ENCODE measurements around the gene RHBDD1. TPM values are rescaled to one million over a fixed set of nuclear protein-coding genes. Genes with fewer than 3 reads are reported as not detected.

RHBDD1 gene
- total and polyA plus RNA-seq, 2 donors from 2014 or later: 8.3 to 49.9 TPM

DNA sequence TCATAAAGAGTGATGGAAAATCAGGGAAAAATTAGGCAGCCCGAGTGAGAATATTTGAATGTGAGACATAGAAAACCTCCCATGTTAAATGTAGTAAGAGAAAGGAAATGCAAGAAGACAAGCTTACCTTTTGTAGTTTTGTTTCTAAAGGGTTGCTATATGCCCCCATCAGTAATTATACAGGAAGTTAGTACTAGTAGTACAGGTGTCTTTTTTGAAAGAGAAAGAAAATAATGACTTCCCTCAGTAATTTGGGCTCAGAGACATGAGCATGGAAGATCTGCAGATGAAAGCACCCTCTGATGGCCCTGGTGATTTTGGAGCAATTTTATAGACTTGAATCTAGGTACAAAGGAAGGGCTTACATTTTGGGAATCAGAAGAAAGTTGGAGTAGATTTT lies 80.8 kb downstream of the RHBDD1 start:
- FAIRE-seq (no peak), DNase-seq (no peak)
- no peaks in the 10 kb centered on the region for H3K9me3 ChIP-seq (ENCODE audit: control insufficient read depth in 2 of 3, insufficient read depth in 1 of 3, low read length in 3 of 3)
- no peak overlapping the region for H3K27ac ChIP-seq (ENCODE audit: low read depth in 2 of 2, low read length in 2 of 2)
- no peak overlapping the region for H3K9ac ChIP-seq (ENCODE audit: low read length in 3 of 3)
- no peaks in the 10 kb centered on the region for H3K4me1 ChIP-seq (ENCODE audit: control insufficient read depth in 2 of 3, insufficient read depth in 2 of 3, low read depth in 1 of 3, low read length in 3 of 3)
- TF ChIP-seq, protein P1, sequence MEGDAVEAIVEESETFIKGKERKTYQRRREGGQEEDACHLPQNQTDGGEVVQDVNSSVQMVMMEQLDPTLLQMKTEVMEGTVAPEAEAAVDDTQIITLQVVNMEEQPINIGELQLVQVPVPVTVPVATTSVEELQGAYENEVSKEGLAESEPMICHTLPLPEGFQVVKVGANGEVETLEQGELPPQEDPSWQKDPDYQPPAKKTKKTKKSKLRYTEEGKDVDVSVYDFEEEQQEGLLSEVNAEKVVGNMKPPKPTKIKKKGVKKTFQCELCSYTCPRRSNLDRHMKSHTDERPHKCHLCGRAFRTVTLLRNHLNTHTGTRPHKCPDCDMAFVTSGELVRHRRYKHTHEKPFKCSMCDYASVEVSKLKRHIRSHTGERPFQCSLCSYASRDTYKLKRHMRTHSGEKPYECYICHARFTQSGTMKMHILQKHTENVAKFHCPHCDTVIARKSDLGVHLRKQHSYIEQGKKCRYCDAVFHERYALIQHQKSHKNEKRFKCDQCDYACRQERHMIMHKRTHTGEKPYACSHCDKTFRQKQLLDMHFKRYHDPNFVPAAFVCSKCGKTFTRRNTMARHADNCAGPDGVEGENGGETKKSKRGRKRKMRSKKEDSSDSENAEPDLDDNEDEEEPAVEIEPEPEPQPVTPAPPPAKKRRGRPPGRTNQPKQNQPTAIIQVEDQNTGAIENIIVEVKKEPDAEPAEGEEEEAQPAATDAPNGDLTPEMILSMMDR (IDR thresholded peaks at IDR 0.05; ENCODE audit: borderline replicate concordance, extremely low read depth, insufficient read depth): no peak
- intact Hi-C loops (cut with DNase I): no loop called here
- H3K36me3 ChIP-seq (ENCODE audit: control insufficient read depth in 2 of 3, insufficient read depth in 3 of 3, low read length in 3 of 3): no peaks in the 10 kb centered on the region
- no peaks in the 10 kb centered on the region for H3K27me3 ChIP-seq (ENCODE audit: control insufficient read depth, insufficient read depth, low read length)
- H3K4me3 ChIP-seq (ENCODE audit: low read length in 3 of 3): no peak overlapping the region

DNA sequence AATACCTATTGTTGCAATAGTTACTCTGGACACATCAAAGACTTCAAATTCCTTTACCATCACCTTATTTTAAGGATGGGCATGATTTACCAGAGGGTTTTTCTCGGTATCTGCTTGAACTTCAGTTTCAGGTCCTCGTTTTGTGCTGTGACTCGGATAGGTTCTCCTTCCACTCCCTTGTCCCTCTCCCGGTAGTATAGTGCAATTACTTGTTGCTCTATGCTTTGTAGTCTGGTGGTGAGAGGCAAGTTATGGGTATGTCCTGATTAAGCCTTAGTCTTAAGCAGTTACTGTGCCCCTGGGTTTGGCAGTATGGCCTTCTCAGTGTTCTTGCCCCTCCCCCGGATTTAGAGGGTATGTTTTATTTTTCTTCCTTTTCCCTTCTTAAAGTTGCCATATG lies 96.6 kb downstream of the RHBDD1 start:
- Histone ChIP-seq H3K4me1 (ENCODE audit: control insufficient read depth in 2 of 3, insufficient read depth in 2 of 3, low read depth in 1 of 3, low read length in 3 of 3) (no peaks in the 10 kb centered on the region), H3K9me3 (ENCODE audit: control insufficient read depth in 2 of 3, insufficient read depth in 1 of 3, low read length in 3 of 3) (no peaks in the 10 kb centered on the region), H3K27ac (ENCODE audit: low read depth in 2 of 2, low read length in 2 of 2) (no peak overlapping the region), H3K9ac (ENCODE audit: low read length in 3 of 3) (no peak overlapping the region), H3K36me3 (ENCODE audit: control insufficient read depth in 2 of 3, insufficient read depth in 3 of 3, low read length in 3 of 3) (no peaks in the 10 kb centered on the region), H3K4me3 (ENCODE audit: low read length in 3 of 3) (no peak overlapping the region), H3K27me3 (ENCODE audit: control insufficient read depth, insufficient read depth, low read length) (no peaks in the 10 kb centered on the region)
- no peak for DNase-seq
- intact Hi-C loops (cut with DNase I): no loop called here
- FAIRE-seq: no peak
- TF ChIP-seq, protein P1 (IDR thresholded peaks at IDR 0.05; ENCODE audit: borderline replicate concordance, extremely low read depth, insufficient read depth): no peak

DNA sequence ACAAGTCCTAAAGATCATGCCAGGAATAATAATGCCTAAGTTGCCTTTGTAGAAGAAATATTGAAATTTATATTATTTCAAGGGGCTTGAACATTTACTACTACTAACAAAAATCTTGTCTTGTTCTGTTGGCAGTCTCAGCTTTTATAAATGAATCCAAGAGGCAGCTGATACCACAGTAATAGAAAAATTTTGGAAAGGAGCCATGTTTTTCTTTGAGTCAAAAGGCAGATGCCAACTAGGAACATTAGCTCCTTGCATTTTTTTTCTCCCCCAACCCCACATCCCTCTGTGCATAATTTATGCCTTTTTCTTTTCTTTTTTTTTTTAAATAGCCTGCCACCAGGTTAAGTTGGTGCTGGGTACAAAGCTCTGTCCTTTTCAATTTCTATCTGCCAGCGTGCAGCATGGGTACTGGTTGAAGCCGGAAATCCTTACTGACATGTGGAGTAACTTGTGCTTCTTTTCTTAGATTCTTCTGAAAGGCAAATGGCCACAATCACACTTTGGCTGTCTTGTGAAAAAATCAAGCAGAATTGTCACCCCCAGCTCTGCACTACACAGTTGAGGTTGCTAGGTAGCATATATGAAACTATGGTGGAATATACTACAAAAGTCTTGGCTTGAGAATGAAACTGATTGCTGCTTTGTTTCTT lies 98.8 kb downstream of the RHBDD1 start:
- no peak for FAIRE-seq

More for the DNA sequence above, 98.8 kb downstream of the RHBDD1 start:
- Histone ChIP-seq H3K9ac (ENCODE audit: low read length in 3 of 3) (no peak overlapping the region), H3K27me3 (ENCODE audit: control insufficient read depth, insufficient read depth, low read length) (no peaks in the 10 kb centered on the region), H3K4me1 (ENCODE audit: control insufficient read depth in 2 of 3, insufficient read depth in 2 of 3, low read depth in 1 of 3, low read length in 3 of 3) (no peaks in the 10 kb centered on the region), H3K4me3 (ENCODE audit: low read length in 3 of 3) (no peak overlapping the region), H3K27ac (ENCODE audit: low read depth in 2 of 2, low read length in 2 of 2) (no peak overlapping the region), H3K9me3 (ENCODE audit: control insufficient read depth in 2 of 3, insufficient read depth in 1 of 3, low read length in 3 of 3) (no peaks in the 10 kb centered on the region), H3K36me3 (ENCODE audit: control insufficient read depth in 2 of 3, insufficient read depth in 3 of 3, low read length in 3 of 3) (no peaks in the 10 kb centered on the region)
- DNase-seq: no peak
- intact Hi-C loops (cut with DNase I): no loop called here
- TF ChIP-seq, protein P1 (IDR thresholded peaks at IDR 0.05; ENCODE audit: borderline replicate concordance, extremely low read depth, insufficient read depth): no peak

Measured in kidney (tissue), 14 donors.